Hepatocyte (in vitro differentiated cells): Measurements from ENCODE around the gene KIF1C.

ENCODE experiments used
- EZH2phosphoT487 ChIP-seq: fragments of 200-600 bp; sonication (generic); IDR thresholded peaks from one replicate; pipeline ENCODE4 v1.6.1; 2018; ENCODE audit warnings: antibody characterized with exemption, mild to moderate bottlenecking, low read depth, moderate library complexity; ENCODE audit not compliant: unreplicated experiment, severe bottlenecking
- TF ChIP-seq, protein P1 (sequence below): fragments of 200-600 bp; sonication (generic); IDR thresholded peaks from 2 replicates; pipeline ENCODE4 v1.5.1; 2016; ENCODE audit warnings: antibody characterized with exemption, mild to moderate bottlenecking; ENCODE audit not compliant: poor library complexity

DNA sequence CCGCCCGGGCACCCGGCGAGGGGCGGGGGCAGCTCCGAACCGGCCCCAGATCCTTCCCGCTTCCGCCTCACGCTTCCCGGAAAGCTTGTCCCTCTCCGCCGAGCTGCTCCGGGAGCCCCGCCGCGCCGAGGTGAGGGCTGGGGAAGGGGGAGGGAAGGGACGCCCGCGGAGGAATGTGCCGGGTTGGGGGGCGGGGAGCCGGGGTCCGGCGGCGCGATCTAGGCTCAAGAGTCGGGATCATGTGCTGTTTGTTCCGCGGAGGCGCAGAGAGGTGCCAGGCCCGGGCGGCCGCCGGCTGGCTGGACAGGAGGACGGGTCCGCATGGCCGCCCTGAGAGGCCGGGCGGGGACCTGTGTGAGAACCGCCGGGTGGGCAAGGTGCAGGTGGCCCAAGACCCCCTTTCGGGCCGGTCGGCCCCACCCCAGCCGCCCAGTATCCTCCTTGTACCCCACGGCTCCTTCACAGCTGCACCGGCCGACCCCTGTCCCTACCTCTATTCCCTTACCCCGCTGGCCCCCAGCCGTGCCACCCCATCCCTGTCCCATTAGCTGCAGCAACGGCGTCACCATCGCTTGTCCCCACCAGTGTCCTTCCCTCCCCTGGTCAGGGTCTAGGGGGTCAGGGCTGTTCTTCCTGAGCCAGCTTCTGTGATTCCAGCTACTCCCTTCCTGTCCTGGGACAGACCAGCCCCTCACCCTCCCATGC is 429 bp downstream of the KIF1C start:
- TF ChIP-seq, protein P1, sequence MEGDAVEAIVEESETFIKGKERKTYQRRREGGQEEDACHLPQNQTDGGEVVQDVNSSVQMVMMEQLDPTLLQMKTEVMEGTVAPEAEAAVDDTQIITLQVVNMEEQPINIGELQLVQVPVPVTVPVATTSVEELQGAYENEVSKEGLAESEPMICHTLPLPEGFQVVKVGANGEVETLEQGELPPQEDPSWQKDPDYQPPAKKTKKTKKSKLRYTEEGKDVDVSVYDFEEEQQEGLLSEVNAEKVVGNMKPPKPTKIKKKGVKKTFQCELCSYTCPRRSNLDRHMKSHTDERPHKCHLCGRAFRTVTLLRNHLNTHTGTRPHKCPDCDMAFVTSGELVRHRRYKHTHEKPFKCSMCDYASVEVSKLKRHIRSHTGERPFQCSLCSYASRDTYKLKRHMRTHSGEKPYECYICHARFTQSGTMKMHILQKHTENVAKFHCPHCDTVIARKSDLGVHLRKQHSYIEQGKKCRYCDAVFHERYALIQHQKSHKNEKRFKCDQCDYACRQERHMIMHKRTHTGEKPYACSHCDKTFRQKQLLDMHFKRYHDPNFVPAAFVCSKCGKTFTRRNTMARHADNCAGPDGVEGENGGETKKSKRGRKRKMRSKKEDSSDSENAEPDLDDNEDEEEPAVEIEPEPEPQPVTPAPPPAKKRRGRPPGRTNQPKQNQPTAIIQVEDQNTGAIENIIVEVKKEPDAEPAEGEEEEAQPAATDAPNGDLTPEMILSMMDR = no peak
- TF ChIP-seq EZH2phosphoT487 = no peak
